Activated CD4-positive, alpha-beta T cell treated with anti-CD3 and anti-CD28 coated beads, Interleukin-2, Interleukin-6, amounts not matched to agents 100 ng/mL and 50 ng/mL, durations not matched to agents 16 hours and 8 hours (primary cell): ENCODE results near the gene ZSCAN5A.
"Not testable (repeated sequence)": the region's sequence is repeated elsewhere in the genome, so short reads cannot be mapped to it uniquely, and the experiment has no call there.

Source experiments
- DNase-seq: peaks from one replicate; pipeline ENCODE4 v3.0.0-alpha.2; 2020

The ZSCAN5A gene, protein sequence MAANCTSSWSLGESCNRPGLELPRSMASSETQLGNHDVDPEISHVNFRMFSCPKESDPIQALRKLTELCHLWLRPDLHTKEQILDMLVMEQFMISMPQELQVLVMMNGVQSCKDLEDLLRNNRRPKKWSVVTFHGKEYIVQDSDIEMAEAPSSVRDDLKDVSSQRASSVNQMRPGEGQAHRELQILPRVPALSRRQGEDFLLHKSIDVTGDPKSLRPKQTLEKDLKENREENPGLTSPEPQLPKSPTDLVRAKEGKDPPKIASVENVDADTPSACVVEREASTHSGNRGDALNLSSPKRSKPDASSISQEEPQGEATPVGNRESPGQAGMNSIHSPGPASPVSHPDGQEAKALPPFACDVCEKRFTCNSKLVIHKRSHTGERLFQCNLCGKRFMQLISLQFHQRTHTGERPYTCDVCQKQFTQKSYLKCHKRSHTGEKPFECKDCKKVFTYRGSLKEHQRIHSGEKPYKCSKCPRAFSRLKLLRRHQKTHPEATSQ

GRCh38 chr19:56314381-56315076, at the start of gene ZSCAN5A:
Gene ZSCAN5A (minus strand): TSS chr19:56314839. CDS start chr19:56225046, 89,793 bp downstream.
- peak; percentile 97 for DNase-seq

DNA sequence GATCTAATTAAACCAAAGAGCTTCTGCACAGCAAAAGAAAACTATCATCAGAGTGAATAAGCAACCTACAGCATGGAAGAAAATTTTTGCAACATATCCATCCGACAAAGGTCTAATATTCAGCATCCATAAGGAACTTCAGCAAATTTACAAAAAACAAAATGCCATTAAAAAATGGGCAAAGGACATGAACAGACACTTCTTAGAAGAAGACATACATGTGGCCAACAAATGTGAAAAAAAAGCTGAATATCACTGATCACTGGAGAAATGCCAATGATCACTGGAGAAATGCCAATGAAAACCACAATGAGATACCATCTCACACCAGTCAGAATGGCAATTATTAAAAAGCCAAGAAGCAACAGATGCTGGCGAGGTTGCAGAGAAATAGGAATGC, 46.2 kb upstream of the ZSCAN5A start:
- no peak for DNase-seq

GRCh38 chr19:56356944-56357343, 42.3 kb upstream of the ZSCAN5A start:
- DNase-seq, result no peak

- no peak for DNase-seq
Measured at GRCh38 chr19:56355517-56355916, 40.9 kb upstream of the ZSCAN5A start.

DNA sequence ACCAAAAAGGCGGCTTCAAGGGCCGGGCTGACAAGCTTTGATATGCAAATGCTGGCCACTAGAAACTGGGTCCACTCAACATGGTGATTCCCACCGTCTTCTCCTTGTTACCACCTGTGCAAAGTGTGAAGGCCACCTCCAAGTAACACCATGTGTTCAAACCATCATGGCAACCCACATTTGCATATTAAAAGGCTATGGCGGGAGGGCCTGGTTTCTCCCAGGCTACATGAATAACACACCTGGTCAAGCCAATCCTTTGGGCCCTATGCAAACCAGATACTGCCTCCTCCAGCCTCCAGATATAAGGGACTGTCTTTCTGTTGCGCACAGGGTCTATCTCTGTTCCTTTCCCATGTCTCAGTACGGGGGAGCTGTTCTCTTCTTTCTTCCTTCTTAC, 36.6 kb upstream of the ZSCAN5A start:
- no peak for DNase-seq

DNA sequence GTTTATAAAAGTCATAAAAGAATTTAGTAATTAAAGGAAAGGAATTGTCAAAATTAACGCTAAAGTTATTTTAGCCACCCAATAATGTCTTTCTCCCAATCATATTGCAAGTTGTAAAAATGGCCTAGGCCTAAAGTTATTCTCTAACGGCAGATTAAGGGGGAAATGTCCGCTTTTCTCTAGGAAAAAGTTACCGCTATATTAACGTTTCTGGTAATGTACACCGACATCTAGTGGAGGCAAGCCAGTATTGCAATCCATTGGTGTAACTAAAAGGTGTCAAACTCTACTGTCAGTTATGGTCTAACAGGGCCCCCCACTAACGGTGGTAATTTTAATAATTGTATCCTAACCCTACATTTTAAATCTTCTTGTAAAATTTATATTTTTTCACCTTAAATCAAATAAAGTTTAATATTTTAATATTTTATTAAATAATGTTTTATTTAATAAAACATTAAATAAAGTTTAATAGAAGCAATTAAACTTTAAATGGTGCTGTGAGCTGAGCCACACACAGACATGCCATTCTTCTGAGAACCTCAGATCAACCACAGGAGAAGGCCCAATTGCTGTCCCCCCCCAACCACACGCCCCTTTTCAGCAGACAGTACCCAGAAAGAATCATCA, 35.9 kb upstream of the ZSCAN5A start:
- DNase-seq, result peak; percentile 63

DNA sequence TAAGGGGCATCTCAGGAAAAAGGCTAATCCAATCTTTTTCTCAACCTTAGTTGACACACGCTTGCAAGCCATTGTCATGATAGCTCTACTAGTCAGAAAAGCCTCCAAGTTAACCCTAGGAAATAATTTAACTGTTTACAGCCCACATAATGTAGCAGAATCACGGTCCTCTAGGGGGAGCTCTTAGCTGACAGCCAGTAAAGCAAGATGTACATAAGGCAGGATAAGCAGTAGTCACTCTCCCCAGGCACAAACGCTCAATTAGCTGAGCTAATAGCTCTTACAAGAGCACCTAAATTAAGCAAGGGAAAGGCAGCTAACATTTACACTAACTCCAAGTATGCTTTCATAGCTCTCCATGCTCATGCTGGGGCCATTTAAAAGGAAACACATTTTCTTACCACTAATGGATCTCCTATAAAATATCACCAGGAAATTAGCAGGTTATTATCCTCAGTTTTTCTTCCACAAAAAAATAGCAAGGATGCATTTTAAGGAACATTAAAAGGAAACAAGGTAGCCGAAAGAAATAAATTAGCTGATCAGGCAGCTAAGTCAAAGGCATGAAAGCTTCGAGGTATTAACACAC, 33.7 kb upstream of the ZSCAN5A start:
- DNase-seq, result peak; percentile 38

- no peak for DNase-seq
Measured at GRCh38 chr19:56347163-56347778, 32.6 kb upstream of the ZSCAN5A start.

GRCh38 chr19:56341948-56342347, 27.3 kb upstream of the ZSCAN5A start:
- DNase-seq, result no peak

GRCh38 chr19:56339031-56339430, 24.4 kb upstream of the ZSCAN5A start:
- DNase-seq, result not testable (repeated sequence)

DNA sequence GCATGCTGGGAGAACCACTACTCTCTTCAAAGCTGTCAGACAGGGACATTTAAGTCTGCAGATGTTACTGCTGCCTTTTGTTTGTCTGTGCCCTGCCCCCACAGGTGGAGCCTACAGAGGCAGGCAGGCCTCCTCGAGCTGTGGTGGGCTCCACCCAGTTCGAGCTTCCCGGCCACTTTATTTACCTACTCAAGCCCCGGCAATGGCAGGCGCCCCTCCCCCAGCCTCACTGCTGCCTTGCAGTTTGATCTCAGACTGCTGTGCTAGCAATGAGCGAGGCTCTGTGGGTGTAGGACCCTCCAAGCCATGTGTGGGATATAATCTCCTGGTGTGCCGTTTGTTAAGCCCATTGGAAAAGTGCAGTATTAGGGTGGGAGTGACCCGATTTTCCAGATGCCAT, 22.4 kb upstream of the ZSCAN5A start:
- DNase-seq, result not testable (repeated sequence)

GRCh38 chr19:56335371-56335770, 20.7 kb upstream of the ZSCAN5A start:
- DNase-seq, result not testable (repeated sequence)

DNA sequence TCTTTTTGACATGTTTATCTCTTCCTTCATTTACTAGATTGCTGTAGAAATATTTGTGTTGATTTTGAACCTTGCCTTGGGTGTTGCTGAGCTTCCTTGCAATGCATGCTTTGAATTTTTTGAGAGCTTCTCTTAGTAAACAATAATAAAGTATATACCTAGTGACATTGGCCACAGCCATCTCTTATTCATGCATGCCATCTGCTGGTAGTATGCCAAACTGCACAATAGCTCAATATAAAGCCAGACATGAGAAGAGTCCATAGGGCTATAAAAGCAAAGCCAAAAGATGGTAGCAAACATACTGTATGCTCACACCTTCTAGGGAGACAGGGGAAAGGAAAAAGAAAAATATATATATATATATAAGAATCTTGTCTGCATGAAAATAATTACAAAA, 18.9 kb upstream of the ZSCAN5A start:
- peak; percentile 65 for DNase-seq

DNA sequence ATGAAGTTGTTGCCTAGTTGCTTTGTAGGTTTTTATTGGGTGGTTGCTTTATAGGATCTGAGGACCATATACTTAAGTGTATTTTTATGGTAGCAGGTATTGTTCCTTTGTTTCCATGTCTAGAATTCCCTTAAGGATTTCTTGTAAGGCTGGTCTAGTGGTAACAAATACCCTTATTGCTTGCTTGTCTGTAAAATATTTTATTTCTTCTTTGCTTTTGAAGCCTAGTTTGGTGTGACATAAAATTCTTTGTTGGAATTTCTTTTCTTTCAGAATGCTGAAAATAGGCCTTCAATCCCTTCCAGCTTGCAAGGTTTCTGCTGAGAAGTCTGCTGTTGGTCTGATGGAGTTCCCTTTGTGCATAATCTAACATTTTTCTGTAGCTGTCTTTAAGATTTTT, 18.1 kb upstream of the ZSCAN5A start:
- no peak for DNase-seq

GRCh38 chr19:56324436-56324835, 9.8 kb upstream of the ZSCAN5A start:
- no peak for DNase-seq

DNA sequence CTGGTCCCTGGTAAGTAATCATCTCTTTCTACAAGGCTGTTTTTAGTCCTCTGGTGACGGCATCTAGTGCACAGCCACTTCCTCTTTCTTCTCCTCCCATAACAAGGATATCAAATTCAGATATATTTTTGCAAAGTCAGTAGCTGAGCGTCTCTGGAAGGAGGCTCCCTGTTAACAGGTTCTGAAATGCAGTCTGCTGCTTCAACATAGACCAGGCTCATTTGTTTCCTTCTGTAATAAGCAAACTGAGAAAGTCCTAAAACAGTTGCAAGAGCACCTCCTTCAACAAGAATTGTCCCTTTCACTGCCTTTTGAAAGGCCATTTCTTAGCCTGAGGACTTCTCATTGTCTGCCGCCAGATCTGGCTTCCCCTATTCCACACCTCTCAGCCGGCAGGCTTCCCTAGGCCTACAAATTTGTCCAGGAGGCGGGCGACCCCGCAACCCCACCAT, 7.4 kb upstream of the ZSCAN5A start:
- no peak for DNase-seq

DNA sequence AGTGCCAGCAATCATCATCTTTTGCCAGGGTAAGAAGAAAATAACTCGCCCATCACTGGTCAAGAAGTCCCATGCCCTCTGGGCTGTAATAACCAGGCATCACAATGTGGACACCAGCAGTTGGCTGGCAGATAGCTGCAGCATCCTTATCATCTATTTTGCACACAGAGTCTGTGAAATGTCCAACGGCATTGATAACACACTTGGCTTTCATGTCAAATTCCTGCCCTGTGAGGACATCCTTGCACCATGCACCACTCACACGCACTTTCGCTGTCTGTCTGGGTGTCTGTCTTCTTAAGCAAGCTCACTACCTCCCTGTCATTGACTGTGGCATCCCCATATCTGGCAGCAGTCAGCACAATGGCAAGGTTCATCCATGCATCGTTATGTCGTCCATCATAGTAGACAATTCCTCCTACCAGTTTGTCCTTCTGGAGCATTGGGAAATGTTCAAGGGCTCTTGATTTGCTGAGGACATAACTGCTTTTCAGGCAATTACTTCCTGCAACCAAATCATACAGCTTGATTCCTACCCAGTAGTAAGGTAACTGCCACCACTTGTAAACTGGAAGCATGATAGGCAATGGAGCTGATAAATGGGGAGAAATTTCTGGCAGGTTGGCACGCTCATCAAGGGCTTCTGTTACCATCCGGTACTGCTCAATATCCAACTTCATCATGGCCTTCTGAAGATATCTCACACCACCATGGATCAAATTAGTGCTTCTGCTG, 6.8 kb upstream of the ZSCAN5A start:
- no peak for DNase-seq

DNA sequence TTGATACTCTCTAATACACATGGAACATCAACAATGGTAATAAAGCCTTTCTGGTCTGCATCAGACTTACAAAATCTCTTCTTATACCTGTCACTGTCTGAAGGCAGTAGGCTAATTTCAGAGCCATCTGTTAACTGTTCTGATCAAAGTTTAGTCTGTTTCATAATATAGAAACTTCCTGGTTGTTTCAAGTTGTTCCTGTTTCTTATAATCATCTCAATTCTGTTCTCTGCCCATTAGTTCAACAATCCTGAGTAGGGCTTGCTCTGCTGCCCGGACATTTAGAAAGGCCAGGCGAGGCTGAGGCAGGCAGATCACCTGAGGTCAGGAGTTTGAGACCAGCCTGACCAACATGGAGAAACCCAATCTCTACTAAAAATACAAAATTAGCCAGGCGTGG, 5.4 kb upstream of the ZSCAN5A start:
- DNase-seq, result no peak

- DNase-seq, result no peak
Measured at GRCh38 chr19:56317749-56318148, 3.1 kb upstream of the ZSCAN5A start.

DNA sequence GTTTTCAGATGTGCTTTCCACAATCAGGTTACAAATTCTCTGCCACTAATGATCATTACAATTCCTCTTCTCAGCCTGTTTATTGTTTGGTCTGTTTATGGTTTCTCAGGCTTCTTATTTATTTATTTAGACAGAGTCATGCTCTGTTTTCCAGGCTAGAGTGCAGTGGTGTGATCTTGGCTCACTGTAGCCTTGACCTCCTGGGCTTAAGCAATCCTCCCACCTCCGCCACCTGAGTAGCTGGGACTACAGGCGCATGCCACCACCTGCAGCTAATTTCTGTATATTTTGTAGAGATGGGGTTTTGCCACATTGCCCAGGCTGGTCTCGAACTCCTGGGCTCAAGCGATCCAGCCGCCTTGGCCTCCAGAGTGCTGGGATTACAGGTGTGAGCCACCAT, 2.1 kb upstream of the ZSCAN5A start:
- no peak for DNase-seq

GRCh38 chr19:56315077-56315828, 614 bp upstream of the ZSCAN5A start:
- DNase-seq, result peak; percentile 96
